Fibroblast of peridontal ligament (primary cell): ENCODE results near the gene ANO2.

ENCODE experiments used
- DNase-seq: peaks from one replicate; pipeline ENCODE4 v3.0.0-alpha.2; 2010; ENCODE audit errors: extremely low read depth

The ANO2 gene

GRCh38 chr12:5964913-5965900, 20.1 kb upstream of the ANO2 start:
- DNase-seq, result no peak

- DNase-seq, result no peak
Observed at GRCh38 chr12:5963515-5963914, 18.5 kb upstream of the ANO2 start.

- DNase-seq, result no peak
Observed at GRCh38 chr12:5960783-5961182, 15.7 kb upstream of the ANO2 start.

- no peak for DNase-seq
Observed at GRCh38 chr12:5956987-5957386, 11.9 kb upstream of the ANO2 start.

GRCh38 chr12:5954661-5955060, 9.6 kb upstream of the ANO2 start:
- DNase-seq, result no peak

- no peak for DNase-seq
Observed at GRCh38 chr12:5953835-5954586, 9.0 kb upstream of the ANO2 start.

GRCh38 chr12:5952031-5952430, 7.0 kb upstream of the ANO2 start:
- no peak for DNase-seq

- DNase-seq, result no peak
Observed at GRCh38 chr12:5948696-5949095, 3.6 kb upstream of the ANO2 start.

GRCh38 chr12:5947006-5947405, 1.9 kb upstream of the ANO2 start:
- DNase-seq, result no peak

- DNase-seq, result no peak
Observed at GRCh38 chr12:5946388-5946787, 1.3 kb upstream of the ANO2 start.

- DNase-seq, result no peak
Observed at GRCh38 chr12:5944688-5945070, 380 bp downstream of the ANO2 start.

- DNase-seq, result no peak
Observed at GRCh38 chr12:5944053-5944452, 1.0 kb downstream of the ANO2 start.

- no peak for DNase-seq
Observed at GRCh38 chr12:5941907-5942306, 3.2 kb downstream of the ANO2 start.

GRCh38 chr12:5927732-5928516, 17.1 kb downstream of the ANO2 start:
- no peak for DNase-seq

- no peak for DNase-seq
Observed at GRCh38 chr12:5925646-5926045, 19.4 kb downstream of the ANO2 start.

GRCh38 chr12:5924342-5924741, 20.7 kb downstream of the ANO2 start:
- DNase-seq, result no peak

GRCh38 chr12:5923751-5924150, 21.3 kb downstream of the ANO2 start:
- no peak for DNase-seq

GRCh38 chr12:5923043-5923605, 21.9 kb downstream of the ANO2 start:
- no peak for DNase-seq

- no peak for DNase-seq
Observed at GRCh38 chr12:5921966-5922899, 22.8 kb downstream of the ANO2 start.

GRCh38 chr12:5921027-5921909, 23.8 kb downstream of the ANO2 start:
- no peak for DNase-seq
